K562 (cell line): ENCODE results near the gene PIGL. TPM values are rescaled to one million over a fixed set of nuclear protein-coding genes. Genes with fewer than 3 reads are reported as not detected.

Experiments
- CREB3L1 ChIP-seq: fragments of 450-650 bp; IDR thresholded peaks from 2 replicates; pipeline ENCODE4 v1.6.1; 2014; ENCODE audit warnings: low read depth, mild to moderate bottlenecking, moderate library complexity, borderline replicate concordance
- ETV5 ChIP-seq: sonication (generic); formaldehyde crosslinking; IDR thresholded peaks from 2 replicates; pipeline ENCODE4 v1.4.0; 2020; ENCODE audit warnings: low read depth, mild to moderate bottlenecking, missing genetic modification reagents
- FOXA1 ChIP-seq: fragments of 450-650 bp; IDR thresholded peaks from 2 replicates; pipeline ENCODE4 v1.6.1; 2016; ENCODE audit warnings: mild to moderate bottlenecking, borderline replicate concordance
- FOXA3 ChIP-seq, 2 experiments: fragments of 450-650 bp in 1 of 2; sonication (generic) in 1 of 2; formaldehyde crosslinking; IDR thresholded peaks in 1 of 2; conservative IDR thresholded peaks in 1 of 2; 2 replicates each; pipeline versions ENCODE4 v1.4.0 to v1.8.0; 2020 to 2022; ENCODE audit warnings: mild to moderate bottlenecking in 2 of 2, missing genetic modification reagents in 1 of 2
- HDGF ChIP-seq: fragments of 450-650 bp; IDR thresholded peaks from 2 replicates; pipeline ENCODE4 v1.6.1; 2016
- KLF10 ChIP-seq: fragments of 250-450 bp; sonication (Bioruptor Pico); IDR thresholded peaks from 2 replicates; pipeline ENCODE4 v1.6.1; 2021; ENCODE audit warnings: matching md5 sums
- MLLT1 ChIP-seq, 2 experiments: fragments of 450-650 bp; IDR thresholded peaks; 2 replicates each; pipeline ENCODE4 v1.6.1; 2016
- MTA1 ChIP-seq: fragments of 450-650 bp; IDR thresholded peaks from 2 replicates; pipeline ENCODE4 v1.6.1; 2017; ENCODE audit warnings: borderline replicate concordance
- NRF1 ChIP-seq, 2 experiments: fragments of 450-650 bp; IDR thresholded peaks in 1 of 2; conservative IDR thresholded peaks in 1 of 2; 2 replicates each; pipeline ENCODE4 v1.6.1; 2014; ENCODE audit warnings: mild to moderate bottlenecking in 2 of 2
- PTBP1 ChIP-seq: fragments of 200-400 bp; formaldehyde crosslinking; IDR thresholded peaks from 2 replicates; pipeline ENCODE4 v1.6.1; 2017; ENCODE audit warnings: low read depth, low read length
- RBM25 ChIP-seq: fragments of 200-400 bp; formaldehyde crosslinking; IDR thresholded peaks from 2 replicates; pipeline ENCODE4 v1.6.1; 2018; ENCODE audit warnings: low read length, low read depth, moderate library complexity; ENCODE audit not compliant: severe bottlenecking
- SOX6 ChIP-seq: fragments of 450-650 bp; IDR thresholded peaks from 2 replicates; pipeline ENCODE4 v1.6.1; 2014; ENCODE audit warnings: mild to moderate bottlenecking
- ZC3H8 ChIP-seq: fragments of 450-650 bp; IDR thresholded peaks from 2 replicates; pipeline ENCODE4 v1.6.1; 2017
- ZFP91 ChIP-seq: sonication (generic); formaldehyde crosslinking; IDR thresholded peaks from 2 replicates; pipeline ENCODE4 v1.8.0; 2022; ENCODE audit warnings: mild to moderate bottlenecking, missing genetic modification reagents
- ZNF12 ChIP-seq: sonication (generic); formaldehyde crosslinking; IDR thresholded peaks from 2 replicates; pipeline ENCODE4 v1.4.0; 2020; ENCODE audit warnings: mild to moderate bottlenecking, missing genetic modification reagents
- ZNF436 ChIP-seq: fragments of 250-450, 450-650 bp; sonication (Bioruptor Pico); formaldehyde crosslinking; IDR thresholded peaks from 2 replicates; pipeline ENCODE4 v1.7.0; 2020; ENCODE audit warnings: mild to moderate bottlenecking
- polyA plus RNA-seq, 8 experiments: library from polyadenylated mRNA; depleted of rRNA in 4 of 8; stranded (reverse) in 5 of 8; unstranded in 3 of 8; fragments of >200 nt; fragmentation: Nextera tagmentation in 2 of 8; fragmentation: Illumina TruSeq in 1 of 8; extraction: Ambion mirVana in 2 of 8; extraction: Trizol in 1 of 8; gene quantifications; 2 replicates each; pipeline versions ENCODE4 v1.2.1 to v1.2.3, GENCODE V29; 2011 to 2014; ENCODE audit warnings: inconsistent platforms in 1 of 8, missing spikeins in 1 of 8
- total RNA-seq, 7 experiments: library from RNA; depleted of rRNA in 6 of 7; stranded (reverse); fragments of >200 nt in 6 of 7; fragmentation: Illumina TruSeq in 2 of 7; extraction: Trizol in 2 of 7; gene quantifications; 2 replicates each; pipeline versions ENCODE4 v1.2.1 to v1.2.3, GENCODE V29; 2011 to 2021; ENCODE audit warnings: low replicate concordance in 1 of 7
- TF ChIP-seq, protein P1 (sequence below): sonication (generic); formaldehyde crosslinking; IDR thresholded peaks from 2 replicates; pipeline ENCODE4 v1.8.0; 2022; ENCODE audit warnings: mild to moderate bottlenecking, missing genetic modification reagents
- TF ChIP-seq, protein P2 (sequence below): fragments of 250-450 bp; sonication (Bioruptor Pico); IDR thresholded peaks from 2 replicates; pipeline ENCODE4 v1.8.0; 2021; ENCODE audit warnings: moderate library complexity, mild to moderate bottlenecking, inconsistent platforms

PIGL gene
- total and polyA plus RNA-seq, 9 of the 15 experiments (the other 6 are each of a cell fraction or from before 2014, with no cell fraction given) = 19.9 to 55.3 (median 29.6) TPM

DNA sequence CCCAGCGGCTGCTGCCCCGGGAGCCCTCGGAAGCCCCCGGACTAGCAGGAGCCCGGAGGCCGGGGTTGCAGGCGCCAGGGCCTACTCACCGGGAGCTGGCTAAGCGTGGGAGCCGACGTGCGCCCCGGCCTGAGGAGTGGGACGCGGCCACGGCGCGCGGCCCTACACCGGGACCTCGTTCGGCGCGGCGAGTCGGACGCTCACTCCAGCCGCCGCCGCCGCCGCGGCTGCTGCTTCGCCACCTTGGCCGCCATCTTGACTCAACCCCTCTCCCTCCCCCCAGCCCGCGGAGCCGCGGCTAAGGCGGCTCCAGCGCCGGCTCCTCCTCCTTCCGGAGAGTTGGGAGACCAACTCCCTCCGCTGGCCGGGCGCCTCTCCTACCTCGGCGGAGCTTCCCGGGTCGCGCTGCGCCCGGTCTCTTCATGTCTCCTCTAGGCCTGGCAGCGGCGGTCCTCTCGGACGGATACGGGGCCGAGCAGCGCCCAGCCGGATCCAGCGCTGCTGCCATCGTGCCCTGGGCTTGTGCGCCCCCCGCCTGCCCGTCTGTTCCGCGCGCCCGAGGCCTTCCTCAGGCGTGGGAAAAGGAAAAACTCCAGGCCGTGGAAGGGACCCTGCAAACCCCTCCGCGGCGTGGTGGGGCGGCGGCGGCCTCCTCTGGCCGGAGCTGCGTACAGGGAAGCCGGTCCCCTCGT is 1.6 kb upstream of the PIGL start, which contains the start of gene NCOR1 (continued):
- TF ChIP-seq, protein P1, sequence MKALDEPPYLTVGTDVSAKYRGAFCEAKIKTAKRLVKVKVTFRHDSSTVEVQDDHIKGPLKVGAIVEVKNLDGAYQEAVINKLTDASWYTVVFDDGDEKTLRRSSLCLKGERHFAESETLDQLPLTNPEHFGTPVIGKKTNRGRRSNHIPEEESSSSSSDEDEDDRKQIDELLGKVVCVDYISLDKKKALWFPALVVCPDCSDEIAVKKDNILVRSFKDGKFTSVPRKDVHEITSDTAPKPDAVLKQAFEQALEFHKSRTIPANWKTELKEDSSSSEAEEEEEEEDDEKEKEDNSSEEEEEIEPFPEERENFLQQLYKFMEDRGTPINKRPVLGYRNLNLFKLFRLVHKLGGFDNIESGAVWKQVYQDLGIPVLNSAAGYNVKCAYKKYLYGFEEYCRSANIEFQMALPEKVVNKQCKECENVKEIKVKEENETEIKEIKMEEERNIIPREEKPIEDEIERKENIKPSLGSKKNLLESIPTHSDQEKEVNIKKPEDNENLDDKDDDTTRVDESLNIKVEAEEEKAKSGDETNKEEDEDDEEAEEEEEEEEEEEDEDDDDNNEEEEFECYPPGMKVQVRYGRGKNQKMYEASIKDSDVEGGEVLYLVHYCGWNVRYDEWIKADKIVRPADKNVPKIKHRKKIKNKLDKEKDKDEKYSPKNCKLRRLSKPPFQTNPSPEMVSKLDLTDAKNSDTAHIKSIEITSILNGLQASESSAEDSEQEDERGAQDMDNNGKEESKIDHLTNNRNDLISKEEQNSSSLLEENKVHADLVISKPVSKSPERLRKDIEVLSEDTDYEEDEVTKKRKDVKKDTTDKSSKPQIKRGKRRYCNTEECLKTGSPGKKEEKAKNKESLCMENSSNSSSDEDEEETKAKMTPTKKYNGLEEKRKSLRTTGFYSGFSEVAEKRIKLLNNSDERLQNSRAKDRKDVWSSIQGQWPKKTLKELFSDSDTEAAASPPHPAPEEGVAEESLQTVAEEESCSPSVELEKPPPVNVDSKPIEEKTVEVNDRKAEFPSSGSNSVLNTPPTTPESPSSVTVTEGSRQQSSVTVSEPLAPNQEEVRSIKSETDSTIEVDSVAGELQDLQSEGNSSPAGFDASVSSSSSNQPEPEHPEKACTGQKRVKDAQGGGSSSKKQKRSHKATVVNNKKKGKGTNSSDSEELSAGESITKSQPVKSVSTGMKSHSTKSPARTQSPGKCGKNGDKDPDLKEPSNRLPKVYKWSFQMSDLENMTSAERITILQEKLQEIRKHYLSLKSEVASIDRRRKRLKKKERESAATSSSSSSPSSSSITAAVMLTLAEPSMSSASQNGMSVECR (CRISPR knock-in tag) = no peak; the same call in 1 of the 2 replicates
- TF ChIP-seq RBM25 (no peak), CREB3L1 (no peak), FOXA3 (CRISPR knock-in tag; conservative IDR thresholded peaks at IDR 0.05 in 1 of 2, IDR thresholded peaks at IDR 0.05 in 1 of 2) (no peak), PTBP1 (no peak), NRF1 (conservative IDR thresholded peaks at IDR 0.05 in 1 of 2, IDR thresholded peaks at IDR 0.05 in 1 of 2) (peak; percentile 30 to 45; a peak in 3 of 4 replicates), SOX6 (peak; percentile 20; the same call in 1 of the 2 replicates), MLLT1 (IDR thresholded peaks at IDR 0.05) (peak in 1 of 2 experiments; percentile 40; a peak in 1 of 4 replicates), MTA1 (no peak), KLF10 (CRISPR knock-in tag) (no peak), ZC3H8 (no peak), ETV5 (CRISPR knock-in tag) (peak; percentile 66; the same call in 1 of the 2 replicates), HDGF (no peak), ZNF436 (CRISPR knock-in tag) (no peak), ZFP91 (CRISPR knock-in tag) (no peak), ZNF12 (CRISPR knock-in tag) (no peak; the same call in 1 of the 2 replicates), FOXA1 (no peak)
- TF ChIP-seq, protein P2, sequence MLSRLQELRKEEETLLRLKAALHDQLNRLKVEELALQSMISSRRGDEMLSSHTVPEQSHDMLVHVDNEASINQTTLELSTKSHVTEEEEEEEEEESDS (CRISPR knock-in tag) = no peak
